Tibial nerve (tissue), 4 donors: Measurements from ENCODE around the gene TMEM169.

Experiments
- EP300 ChIP-seq, 2 donors: sonication (generic); formaldehyde crosslinking; IDR thresholded peaks; one replicate each; pipeline ENCODE4 v1.6.1; 2017; ENCODE audit warnings: antibody characterized with exemption in 2 of 2, mild to moderate bottlenecking in 1 of 2
- POLR2A ChIP-seq, 2 donors: fragments of 450-650 bp; IDR thresholded peaks; one replicate each; pipeline ENCODE4 v1.6.1; 2017; ENCODE audit warnings: antibody characterized with exemption in 2 of 2, mild to moderate bottlenecking in 2 of 2, moderate library complexity in 2 of 2
- TF ChIP-seq, protein P1 (sequence below), 5 experiments: fragments of 200-600 bp in 3 of 5; fragments of 450-650 bp in 2 of 5; sonication (generic) in 3 of 5; IDR thresholded peaks; one replicate each; pipeline ENCODE4 v1.5.1; 2016 to 2019; ENCODE audit warnings: antibody characterized with exemption in 5 of 5, mild to moderate bottlenecking in 3 of 5, moderate library complexity in 2 of 5

DNA sequence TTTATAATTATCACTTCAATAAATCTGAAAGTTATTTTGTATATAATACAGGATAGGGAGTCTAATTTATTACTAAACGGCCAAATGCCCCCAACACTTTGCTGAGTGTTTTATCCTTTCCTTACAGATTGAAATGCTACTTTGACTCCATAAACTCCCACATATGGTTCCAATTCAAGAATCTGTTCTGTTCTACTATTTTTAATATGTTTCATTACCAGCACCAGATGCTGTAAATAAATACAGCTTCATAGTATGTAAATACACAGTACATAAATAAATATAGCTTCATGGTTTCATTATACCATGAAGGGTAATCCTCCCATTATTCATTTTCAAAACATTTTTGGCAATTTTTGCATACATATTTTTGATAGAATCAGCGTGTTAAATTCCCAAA is 34.3 kb upstream of the TMEM169 start:
- TF ChIP-seq, protein P1, sequence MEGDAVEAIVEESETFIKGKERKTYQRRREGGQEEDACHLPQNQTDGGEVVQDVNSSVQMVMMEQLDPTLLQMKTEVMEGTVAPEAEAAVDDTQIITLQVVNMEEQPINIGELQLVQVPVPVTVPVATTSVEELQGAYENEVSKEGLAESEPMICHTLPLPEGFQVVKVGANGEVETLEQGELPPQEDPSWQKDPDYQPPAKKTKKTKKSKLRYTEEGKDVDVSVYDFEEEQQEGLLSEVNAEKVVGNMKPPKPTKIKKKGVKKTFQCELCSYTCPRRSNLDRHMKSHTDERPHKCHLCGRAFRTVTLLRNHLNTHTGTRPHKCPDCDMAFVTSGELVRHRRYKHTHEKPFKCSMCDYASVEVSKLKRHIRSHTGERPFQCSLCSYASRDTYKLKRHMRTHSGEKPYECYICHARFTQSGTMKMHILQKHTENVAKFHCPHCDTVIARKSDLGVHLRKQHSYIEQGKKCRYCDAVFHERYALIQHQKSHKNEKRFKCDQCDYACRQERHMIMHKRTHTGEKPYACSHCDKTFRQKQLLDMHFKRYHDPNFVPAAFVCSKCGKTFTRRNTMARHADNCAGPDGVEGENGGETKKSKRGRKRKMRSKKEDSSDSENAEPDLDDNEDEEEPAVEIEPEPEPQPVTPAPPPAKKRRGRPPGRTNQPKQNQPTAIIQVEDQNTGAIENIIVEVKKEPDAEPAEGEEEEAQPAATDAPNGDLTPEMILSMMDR (IDR thresholded peaks at IDR 0.05) = no peak
- TF ChIP-seq POLR2A (IDR thresholded peaks at IDR 0.05) = no peak
- TF ChIP-seq EP300 (IDR thresholded peaks at IDR 0.05) = no peak
